ENCODE measurements around the gene SOST.
A peak's percentile ranks its signal among the peaks of the same experiment; 100 is the strongest.

Gene SOST

DNA sequence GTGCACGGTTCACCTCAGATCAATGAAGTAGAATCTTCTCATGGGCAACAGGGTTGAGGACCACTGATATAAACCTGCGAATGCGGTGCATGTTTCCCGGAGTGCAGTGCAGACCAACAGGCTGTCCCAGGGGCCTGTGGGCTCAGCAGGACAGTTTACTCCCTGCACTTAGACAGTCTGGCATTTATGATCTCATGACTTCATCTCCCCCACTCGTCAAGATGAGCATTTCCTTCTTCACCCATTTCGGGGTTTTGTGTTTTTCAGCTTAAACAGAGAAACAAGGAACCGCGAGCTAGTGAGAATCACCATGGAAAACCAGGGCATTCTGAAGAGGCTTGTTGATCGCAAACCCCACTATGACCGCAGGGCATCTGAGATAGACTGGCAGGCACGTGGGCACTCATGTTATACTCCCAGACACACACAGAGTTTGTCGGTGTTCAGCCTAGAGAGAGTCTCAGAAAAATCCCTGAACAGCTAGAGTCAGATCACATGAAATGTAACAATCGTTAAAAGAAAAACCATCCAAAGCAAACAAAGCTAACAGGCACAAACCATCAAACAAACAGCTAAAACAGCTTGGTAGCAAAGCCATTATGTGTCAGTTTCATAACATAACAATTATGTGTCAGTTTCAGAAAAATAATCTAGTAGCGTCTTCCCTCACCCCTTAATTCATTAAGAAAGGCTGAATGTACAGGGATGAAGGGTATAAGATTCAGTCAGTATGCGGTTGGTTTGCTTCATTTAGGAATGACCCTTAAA is 24.5 kb upstream of the SOST start:
- Histone ChIP-seq H3K27ac (no peak overlapping the region), H3K4me3 (ENCODE audit: low read depth, low read length) (no peak overlapping the region), H3K36me3 (ENCODE audit: control insufficient read depth, insufficient read depth, low read length) (no peaks in the 10 kb centered on the region), H3K27me3 (ENCODE audit: control insufficient read depth, insufficient read depth, low read length) (no peaks in the 10 kb centered on the region), H2AFZ (no peak overlapping the region), H3K4me1 (no peaks in the 10 kb centered on the region), H3K4me2 (ENCODE audit: low read length) (no peak overlapping the region), H3K79me2 (no peaks in the 10 kb centered on the region), H3K9me3 (ENCODE audit: control insufficient read depth, low read length) (no peaks in the 10 kb centered on the region), H3K9ac (no peak overlapping the region)
- TF ChIP-seq, protein P1, sequence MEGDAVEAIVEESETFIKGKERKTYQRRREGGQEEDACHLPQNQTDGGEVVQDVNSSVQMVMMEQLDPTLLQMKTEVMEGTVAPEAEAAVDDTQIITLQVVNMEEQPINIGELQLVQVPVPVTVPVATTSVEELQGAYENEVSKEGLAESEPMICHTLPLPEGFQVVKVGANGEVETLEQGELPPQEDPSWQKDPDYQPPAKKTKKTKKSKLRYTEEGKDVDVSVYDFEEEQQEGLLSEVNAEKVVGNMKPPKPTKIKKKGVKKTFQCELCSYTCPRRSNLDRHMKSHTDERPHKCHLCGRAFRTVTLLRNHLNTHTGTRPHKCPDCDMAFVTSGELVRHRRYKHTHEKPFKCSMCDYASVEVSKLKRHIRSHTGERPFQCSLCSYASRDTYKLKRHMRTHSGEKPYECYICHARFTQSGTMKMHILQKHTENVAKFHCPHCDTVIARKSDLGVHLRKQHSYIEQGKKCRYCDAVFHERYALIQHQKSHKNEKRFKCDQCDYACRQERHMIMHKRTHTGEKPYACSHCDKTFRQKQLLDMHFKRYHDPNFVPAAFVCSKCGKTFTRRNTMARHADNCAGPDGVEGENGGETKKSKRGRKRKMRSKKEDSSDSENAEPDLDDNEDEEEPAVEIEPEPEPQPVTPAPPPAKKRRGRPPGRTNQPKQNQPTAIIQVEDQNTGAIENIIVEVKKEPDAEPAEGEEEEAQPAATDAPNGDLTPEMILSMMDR (IDR thresholded peaks at IDR 0.05), result no peak

DNA sequence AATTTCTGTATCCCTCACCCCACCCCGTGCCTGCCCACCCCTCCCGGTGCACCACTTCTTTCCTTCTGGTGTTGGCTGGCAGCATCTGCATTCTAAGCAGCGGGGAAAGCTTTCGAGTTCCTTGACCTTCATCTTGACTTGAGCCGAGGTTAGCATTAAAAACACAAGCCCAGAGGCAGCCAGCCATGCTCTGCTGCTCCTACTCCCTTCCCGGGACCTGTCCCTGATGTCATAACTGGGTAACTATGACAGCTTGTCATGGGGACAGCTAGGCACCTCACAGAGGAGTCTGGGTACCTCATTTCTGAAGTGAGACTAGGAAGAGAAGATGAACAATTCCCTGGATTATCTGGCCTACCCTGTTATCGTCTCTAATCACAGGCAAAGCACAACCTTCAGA is 21.5 kb upstream of the SOST start, which contains the start of gene CFAP97D1:
TSS of gene CFAP97D1 (plus strand) at position 301 of the 400 bp plus-strand sequence. CDS start at position 329, 28 bp downstream.
- peak within 1 kb of the TSS; percentile 86 for H3K4me2 ChIP-seq (ENCODE audit: low read length)
- H3K27me3 ChIP-seq (ENCODE audit: control insufficient read depth, insufficient read depth, low read length), result no peaks in the 10 kb centered on the region
- H3K4me3 ChIP-seq (ENCODE audit: low read depth, low read length), result peak within 1 kb of the TSS; percentile 85
- peaks cover 8% of the 10 kb centered on the region for H3K79me2 ChIP-seq
- H3K9me3 ChIP-seq (ENCODE audit: control insufficient read depth, low read length), result no peaks in the 10 kb centered on the region
- peak within 1 kb of the TSS; percentile 94 for H2AFZ ChIP-seq
- no peak within 1 kb of the TSS for H3K27ac ChIP-seq
- TF ChIP-seq, protein P1 (IDR thresholded peaks at IDR 0.05), result no peak
- no peaks in the 10 kb centered on the region for H3K36me3 ChIP-seq (ENCODE audit: control insufficient read depth, insufficient read depth, low read length)
- peaks cover 4% of the 10 kb centered on the region for H3K4me1 ChIP-seq
- H3K9ac ChIP-seq, result no peak within 1 kb of the TSS

DNA sequence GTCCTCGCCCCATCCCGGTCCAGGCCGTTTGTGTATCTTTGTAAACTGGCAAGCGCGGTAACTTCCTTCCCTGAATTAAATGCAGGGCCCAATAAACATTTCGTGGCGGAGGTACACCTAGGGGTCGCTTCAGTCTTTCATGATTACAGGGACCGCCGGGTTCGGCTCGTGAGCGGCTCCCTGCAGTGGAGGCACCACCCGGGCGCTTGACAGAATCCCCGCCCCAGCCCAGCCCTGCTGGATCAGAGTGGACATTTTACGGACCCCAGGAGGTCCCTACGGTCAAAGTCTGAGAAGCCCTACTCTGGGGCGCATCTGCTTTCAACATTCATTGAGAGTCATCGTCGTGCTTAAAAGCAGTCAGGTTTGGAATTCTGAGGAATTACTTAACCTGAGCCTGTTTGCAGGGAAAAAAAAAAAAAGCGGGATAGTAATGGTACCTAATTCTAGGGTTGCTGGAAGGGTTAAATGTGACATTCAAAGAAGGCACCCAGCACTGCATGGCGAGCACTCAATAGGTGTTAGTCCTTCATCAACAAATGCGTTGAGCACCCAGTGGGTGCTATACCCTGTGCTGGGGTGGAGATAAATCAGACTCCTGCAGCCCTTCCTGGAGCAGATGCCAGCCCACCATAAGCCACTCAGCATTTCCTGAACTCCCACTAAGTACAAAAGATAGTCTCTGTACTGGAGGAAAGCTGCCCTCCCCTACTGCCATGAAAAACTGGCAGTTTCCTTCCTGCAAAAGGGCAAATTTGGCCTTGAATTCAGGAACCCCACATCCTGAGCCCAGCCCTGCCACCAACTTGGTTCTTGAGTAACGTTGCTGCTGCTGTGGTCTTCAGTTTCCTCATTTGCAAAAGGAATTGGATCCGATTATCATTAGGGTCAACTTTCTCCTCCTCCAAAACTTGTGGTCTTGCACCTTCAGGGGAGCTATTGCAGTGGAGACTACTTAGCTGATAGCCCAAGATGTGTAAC is 20.8 kb upstream of the SOST start:
- TF ChIP-seq, protein P1 (IDR thresholded peaks at IDR 0.05), result peak; percentile 23
- H3K27ac ChIP-seq, result peak overlapping the region; percentile 98

DNA sequence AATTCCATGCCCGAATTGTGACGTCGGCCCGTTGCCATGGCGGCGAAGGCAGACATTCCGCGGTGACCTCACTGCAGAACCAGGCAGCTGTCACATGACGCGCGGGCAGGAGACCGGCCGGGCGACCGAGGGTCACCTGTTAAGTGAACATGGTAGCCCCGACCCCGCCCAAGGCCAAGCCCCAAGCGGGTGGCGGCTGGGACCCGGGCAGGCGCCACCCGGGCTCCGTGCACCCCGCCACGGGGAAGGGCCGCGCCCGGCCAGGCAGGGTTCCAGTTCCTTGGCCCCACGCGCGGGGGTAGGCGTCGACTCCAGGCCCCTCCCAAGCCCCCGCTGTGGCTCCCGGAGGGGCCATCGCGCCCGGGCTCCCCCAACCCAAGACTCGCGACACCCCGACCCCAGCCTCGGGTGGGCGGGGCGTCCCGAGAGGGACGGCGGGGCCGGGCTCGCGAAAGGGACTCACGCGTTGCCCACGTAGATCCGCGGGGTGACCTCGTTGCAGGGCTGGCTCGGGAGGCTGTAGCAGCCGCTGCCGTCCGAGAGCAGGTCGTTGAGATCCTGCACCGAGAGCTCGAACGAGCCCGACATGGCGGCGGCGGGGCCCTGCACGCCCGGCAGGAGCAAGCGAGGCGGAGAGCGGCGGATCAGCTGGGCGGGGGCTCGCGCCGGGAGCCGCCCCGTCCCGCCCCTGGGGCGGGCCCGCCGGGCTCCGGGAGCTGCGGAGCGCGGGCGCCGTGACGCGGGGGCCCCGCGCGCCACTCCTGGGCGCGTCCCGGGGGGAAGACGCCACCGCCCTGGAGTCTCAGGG is 19.9 kb upstream of the SOST start, which contains the start of gene DUSP3:
TSS of gene DUSP3 (minus strand) at position 641 of the 808 bp plus-strand sequence. CDS start at position 588, 53 bp downstream.
- H3K27ac ChIP-seq, result peak within 1 kb of the TSS; percentile 98
- no peaks in the 10 kb centered on the region for H3K9me3 ChIP-seq (ENCODE audit: control insufficient read depth, low read length)
- H3K79me2 ChIP-seq, result peaks cover 8% of the 10 kb centered on the region
- no peaks in the 10 kb centered on the region for H3K36me3 ChIP-seq (ENCODE audit: control insufficient read depth, insufficient read depth, low read length)
- peak within 1 kb of the TSS; percentile 85 for H3K4me3 ChIP-seq (ENCODE audit: low read depth, low read length)
- peaks cover 4% of the 10 kb centered on the region for H3K4me1 ChIP-seq
- peak within 1 kb of the TSS; percentile 94 for H2AFZ ChIP-seq
- no peaks in the 10 kb centered on the region for H3K27me3 ChIP-seq (ENCODE audit: control insufficient read depth, insufficient read depth, low read length)
- peak within 1 kb of the TSS; percentile 91 for H3K4me2 ChIP-seq (ENCODE audit: low read length)
- H3K9ac ChIP-seq, result peak within 1 kb of the TSS; percentile 79
- TF ChIP-seq, protein P1 (IDR thresholded peaks at IDR 0.05), result no peak

More for the DNA sequence above, 20.8 kb upstream of the SOST start:
- no peaks in the 10 kb centered on the region for H3K36me3 ChIP-seq (ENCODE audit: control insufficient read depth, insufficient read depth, low read length)
- peak overlapping the region; percentile 86 for H3K4me2 ChIP-seq (ENCODE audit: low read length)
- H3K79me2 ChIP-seq, result peaks cover 8% of the 10 kb centered on the region
- no peaks in the 10 kb centered on the region for H3K9me3 ChIP-seq (ENCODE audit: control insufficient read depth, low read length)
- no peak overlapping the region for H3K9ac ChIP-seq
- H2AFZ ChIP-seq, result peak overlapping the region; percentile 94
- peak overlapping the region; percentile 85 for H3K4me3 ChIP-seq (ENCODE audit: low read depth, low read length)
- H3K27me3 ChIP-seq (ENCODE audit: control insufficient read depth, insufficient read depth, low read length), result no peaks in the 10 kb centered on the region
- peaks cover 4% of the 10 kb centered on the region for H3K4me1 ChIP-seq

Data from parathyroid adenoma (tissue), 2 donors.